ENCODE measurements around the gene NOTO.
"Not testable (repeated sequence)": the region's sequence is repeated elsewhere in the genome, so short reads cannot be mapped to it uniquely, and the experiment has no call there.

Gene NOTO

GRCh38 chr2:73200281-73200680 is 2.1 kb upstream of the NOTO start:
- DNase-seq (ENCODE audit: low read depth), result not testable (repeated sequence)

GRCh38 chr2:73203055-73203681 is 794 bp downstream of the NOTO start:
- DNase-seq (ENCODE audit: low read depth), result no peak

- no peak for DNase-seq (ENCODE audit: low read depth)
These were observed 3.2 kb downstream of the NOTO start for GRCh38 chr2:73205611-73206010.

- no peak for DNase-seq (ENCODE audit: low read depth)
These were observed 5.9 kb downstream of the NOTO start for GRCh38 chr2:73208258-73208657.

- DNase-seq (ENCODE audit: low read depth), result no peak
These were observed 7.6 kb downstream of the NOTO start for GRCh38 chr2:73210019-73210418.

GRCh38 chr2:73210696-73211095 is 8.3 kb downstream of the NOTO start:
- DNase-seq (ENCODE audit: low read depth), result no peak

GRCh38 chr2:73212098-73212447 is 9.7 kb downstream of the NOTO start:
- no peak for DNase-seq (ENCODE audit: low read depth)

GRCh38 chr2:73212448-73213176 is 10.2 kb downstream of the NOTO start:
- DNase-seq (ENCODE audit: low read depth), result peak; percentile 76

- peak; percentile 90 for DNase-seq (ENCODE audit: low read depth)
These were observed 12.0 kb downstream of the NOTO start, which contains the start of gene SMYD5 for GRCh38 chr2:73214120-73215035. SMYD5 (plus strand) TSS chr2:73214245; CDS start chr2:73214267, 22 bp downstream.

GRCh38 chr2:73215254-73215653 is 12.9 kb downstream of the NOTO start:
- no peak for DNase-seq (ENCODE audit: low read depth)

- DNase-seq (ENCODE audit: low read depth), result no peak
These were observed 14.8 kb downstream of the NOTO start for GRCh38 chr2:73217160-73217559.

- DNase-seq (ENCODE audit: low read depth), result no peak
These were observed 15.5 kb downstream of the NOTO start for GRCh38 chr2:73217826-73218225.

- DNase-seq (ENCODE audit: low read depth), result no peak
These were observed 15.9 kb downstream of the NOTO start for GRCh38 chr2:73218298-73218697.

- no peak for DNase-seq (ENCODE audit: low read depth)
These were observed 21.4 kb downstream of the NOTO start for GRCh38 chr2:73223821-73224220.

- no peak for DNase-seq (ENCODE audit: low read depth)
These were observed 23.4 kb downstream of the NOTO start for GRCh38 chr2:73225513-73226360.

- DNase-seq (ENCODE audit: low read depth), result no peak
These were observed 24.7 kb downstream of the NOTO start for GRCh38 chr2:73227086-73227485.

GRCh38 chr2:73228631-73229030 is 26.3 kb downstream of the NOTO start:
- no peak for DNase-seq (ENCODE audit: low read depth)

GRCh38 chr2:73232403-73233153 is 30.2 kb downstream of the NOTO start:
- DNase-seq (ENCODE audit: low read depth), result no peak

- DNase-seq (ENCODE audit: low read depth), result peak; percentile 89
These were observed 31.0 kb downstream of the NOTO start, which contains the start of gene PRADC1 for GRCh38 chr2:73233154-73233931. PRADC1 (minus strand) TSS chr2:73233239; CDS start chr2:73233160, 79 bp downstream.

Data from activated T-cell treated with anti-CD3 and anti-CD28 coated beads for 48 hours (primary cell).